Bronchial epithelial cell (primary cell): Measurements from ENCODE around the gene TREML4. TPM values are rescaled to one million over a fixed set of nuclear protein-coding genes. Genes with fewer than 3 reads are reported as not detected.

ENCODE experiments used
- DNase-seq: peaks from one replicate; pipeline ENCODE4 v3.0.0-alpha.2; 2010; ENCODE audit warnings: low read depth
- FAIRE-seq: peaks from 2 replicates; lab custom pipeline; 2011; peaks lifted over from hg19 to GRCh38; lab: Jason Lieb, UNC
- H3K27me3 ChIP-seq: 2 replicates; pipeline ENCODE4 v1.5.1; 2011; ENCODE audit warnings: low read length; ENCODE audit not compliant: control insufficient read depth, insufficient read depth
- H3K36me3 ChIP-seq: 2 replicates; pipeline ENCODE4 v1.5.1; 2011; ENCODE audit warnings: low read length; ENCODE audit not compliant: control insufficient read depth, insufficient read depth
- H3K4me3 ChIP-seq: 2 replicates; pipeline ENCODE4 v1.5.1; 2011; ENCODE audit warnings: mild to moderate bottlenecking, low read depth, low read length, control low read depth
- CTCF ChIP-seq: IDR thresholded peaks from 2 replicates; pipeline ENCODE4 v1.5.1; 2011; ENCODE audit warnings: mild to moderate bottlenecking, moderate library complexity, low read length, control low read depth, inconsistent platforms; ENCODE audit not compliant: insufficient read depth, severe bottlenecking
- total RNA-seq: library from RNA; depleted of rRNA; stranded (reverse); fragments of >200 nt; gene quantifications from 2 replicates; pipeline ENCODE4 v1.2.1, GENCODE V29; 2014

TREML4 gene
- total RNA-seq, 1 donor from 2014 or later = not detected

- DNase-seq (no peak), FAIRE-seq (no peak)
- TF ChIP-seq CTCF = no peak
- Histone ChIP-seq H3K4me3 (no peak overlapping the region), H3K27me3 (peaks cover 3% of the 10 kb centered on the region), H3K36me3 (no peaks in the 10 kb centered on the region)
These were observed 34.9 kb upstream of the TREML4 start for GRCh38 chr6:41193171-41193734.

GRCh38 chr6:41193884-41194283 is 34.3 kb upstream of the TREML4 start:
- Histone ChIP-seq H3K27me3 (peaks cover 3% of the 10 kb centered on the region), H3K4me3 (no peak overlapping the region), H3K36me3 (no peaks in the 10 kb centered on the region)
- FAIRE-seq (no peak), DNase-seq (no peak)
- no peak for TF ChIP-seq CTCF

- no peak for TF ChIP-seq CTCF
- H3K27me3 ChIP-seq = peaks cover 3% of the 10 kb centered on the region
- FAIRE-seq (no peak), DNase-seq (no peak)
- H3K4me3 ChIP-seq = no peak overlapping the region
- H3K36me3 ChIP-seq = no peaks in the 10 kb centered on the region
These were observed 33.8 kb upstream of the TREML4 start for GRCh38 chr6:41194386-41194785.

GRCh38 chr6:41197234-41197633 is 30.9 kb upstream of the TREML4 start:
- FAIRE-seq (no peak), DNase-seq (no peak)
- TF ChIP-seq CTCF = no peak
- H3K36me3 ChIP-seq = no peaks in the 10 kb centered on the region
- H3K27me3 ChIP-seq = peaks cover 3% of the 10 kb centered on the region
- H3K4me3 ChIP-seq = no peak overlapping the region

- Histone ChIP-seq H3K36me3 (no peaks in the 10 kb centered on the region), H3K4me3 (no peak overlapping the region), H3K27me3 (no peaks in the 10 kb centered on the region)
- FAIRE-seq (no peak), DNase-seq (no peak)
- no peak for TF ChIP-seq CTCF
These were observed 28.4 kb upstream of the TREML4 start for GRCh38 chr6:41199552-41200246.

- H3K4me3 ChIP-seq = no peak overlapping the region
- DNase-seq (peak; percentile 7), FAIRE-seq (no peak)
- no peaks in the 10 kb centered on the region for H3K36me3 ChIP-seq
- TF ChIP-seq CTCF = no peak
- H3K27me3 ChIP-seq = no peaks in the 10 kb centered on the region
These were observed 27.8 kb upstream of the TREML4 start for GRCh38 chr6:41200296-41200900.
